PC-9 (cell line): Measurements from ENCODE around the gene CCK.

ENCODE experiments used
- EZH2 ChIP-seq: fragments of 200-600 bp; sonication (generic); IDR thresholded peaks from 2 replicates; pipeline ENCODE4 v1.8.0; 2017; ENCODE audit warnings: antibody characterized with exemption, low read depth
- TF ChIP-seq, protein P1 (sequence below): fragments of 200-600 bp; sonication (generic); conservative IDR thresholded peaks from 2 replicates; pipeline ENCODE4 v1.6.1; 2017; ENCODE audit warnings: mixed run types, antibody characterized with exemption, mild to moderate bottlenecking, moderate library complexity

GRCh38 chr3:42236611-42237010 is 29.4 kb downstream of the CCK start:
- TF ChIP-seq, protein P1, sequence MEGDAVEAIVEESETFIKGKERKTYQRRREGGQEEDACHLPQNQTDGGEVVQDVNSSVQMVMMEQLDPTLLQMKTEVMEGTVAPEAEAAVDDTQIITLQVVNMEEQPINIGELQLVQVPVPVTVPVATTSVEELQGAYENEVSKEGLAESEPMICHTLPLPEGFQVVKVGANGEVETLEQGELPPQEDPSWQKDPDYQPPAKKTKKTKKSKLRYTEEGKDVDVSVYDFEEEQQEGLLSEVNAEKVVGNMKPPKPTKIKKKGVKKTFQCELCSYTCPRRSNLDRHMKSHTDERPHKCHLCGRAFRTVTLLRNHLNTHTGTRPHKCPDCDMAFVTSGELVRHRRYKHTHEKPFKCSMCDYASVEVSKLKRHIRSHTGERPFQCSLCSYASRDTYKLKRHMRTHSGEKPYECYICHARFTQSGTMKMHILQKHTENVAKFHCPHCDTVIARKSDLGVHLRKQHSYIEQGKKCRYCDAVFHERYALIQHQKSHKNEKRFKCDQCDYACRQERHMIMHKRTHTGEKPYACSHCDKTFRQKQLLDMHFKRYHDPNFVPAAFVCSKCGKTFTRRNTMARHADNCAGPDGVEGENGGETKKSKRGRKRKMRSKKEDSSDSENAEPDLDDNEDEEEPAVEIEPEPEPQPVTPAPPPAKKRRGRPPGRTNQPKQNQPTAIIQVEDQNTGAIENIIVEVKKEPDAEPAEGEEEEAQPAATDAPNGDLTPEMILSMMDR = no peak
- TF ChIP-seq EZH2 = no peak
